IMR-90 (cell line): ENCODE measurements around the gene SPTBN5. TPM values are rescaled to one million over a fixed set of nuclear protein-coding genes. Genes with fewer than 3 reads are reported as not detected.

Experiments used
- ATAC-seq: fragments of 200-7000 bp; cut with Tn5 transposase; 2 replicates; pipeline ENCODE4 v1.9.1; 2020; ENCODE audit warnings: low read depth, mild to moderate bottlenecking, moderate library complexity
- BruUV-seq: library from RNA; stranded (reverse); fragments of 400-500 nt; replicated peaks from 2 replicates; lab custom pipeline; 2021; lab: Mats Ljungman, UMichigan
- CTCF ChIA-PET: fragments of 300-600 bp; formaldehyde crosslinking; extraction: SDS; loops from one replicate; lab custom pipeline; 2021; ENCODE audit warnings: antibody characterized with exemption; lab: Yijun Ruan, JAX
- POLR2A ChIA-PET: fragments of 300-600 bp; sonication (Branson Sonifier 250); formaldehyde crosslinking; loops from one replicate; lab custom pipeline; 2022; ENCODE audit warnings: antibody characterized with exemption; ENCODE audit not compliant: unreplicated experiment; lab: Charles Lee
- DNase-seq: peaks from one replicate; pipeline ENCODE4 v3.0.0; 2013
- H2AFZ ChIP-seq: replicated peaks from 2 replicates; pipeline ENCODE3; 2013; ENCODE audit warnings: low read length, mild to moderate bottlenecking; ENCODE audit not compliant: poor library complexity
- H2AK5ac ChIP-seq: 2 replicates; pipeline ENCODE4 v1.6.1; 2013; ENCODE audit warnings: low read depth, low read length, inconsistent platforms
- H2AK9ac ChIP-seq: replicated peaks from 2 replicates; pipeline ENCODE3; 2013; ENCODE audit warnings: mild to moderate bottlenecking, low read depth, low read length, moderate library complexity; ENCODE audit not compliant: poor library complexity
- H2BK120ac ChIP-seq: 2 replicates; pipeline ENCODE4 v1.6.1; 2013; ENCODE audit warnings: low read depth, low read length, inconsistent platforms
- H2BK15ac ChIP-seq: 3 replicates; pipeline ENCODE4 v1.6.1; 2013; ENCODE audit warnings: low read depth, low read length, inconsistent platforms
- H2BK20ac ChIP-seq: 2 replicates; pipeline ENCODE4 v1.6.1; 2013; ENCODE audit warnings: low read depth, mild to moderate bottlenecking, inconsistent platforms, low read length, moderate library complexity
- H2BK5ac ChIP-seq: 2 replicates; pipeline ENCODE4 v1.6.1; 2013; ENCODE audit warnings: mild to moderate bottlenecking, low read depth, low read length, inconsistent platforms; ENCODE audit not compliant: poor library complexity, severe bottlenecking
- H3K14ac ChIP-seq: replicated peaks from 2 replicates; pipeline ENCODE4 v1.6.1; 2013; ENCODE audit warnings: low read depth, low read length, inconsistent platforms
- H3K18ac ChIP-seq: 2 replicates; pipeline ENCODE4 v1.6.1; 2013; ENCODE audit warnings: low read depth, low read length, control low read depth
- H3K23ac ChIP-seq: 2 replicates; pipeline ENCODE4 v1.6.1; 2013; ENCODE audit warnings: low read depth, low read length, inconsistent platforms
- H3K27ac ChIP-seq: 2 replicates; pipeline ENCODE4 v1.5.1; 2013; ENCODE audit warnings: mild to moderate bottlenecking, control low read depth, low read length; ENCODE audit not compliant: insufficient read depth
- H3K27me3 ChIP-seq: 2 replicates; pipeline ENCODE4 v1.6.1; 2013; ENCODE audit warnings: low read length; ENCODE audit not compliant: control insufficient read depth, insufficient read depth
- H3K36me3 ChIP-seq: 2 replicates; pipeline ENCODE4 v1.6.1; 2013; ENCODE audit warnings: low read length, mixed read lengths; ENCODE audit not compliant: control insufficient read depth, insufficient read depth
- H3K4ac ChIP-seq: 2 replicates; pipeline ENCODE4 v1.6.1; 2013; ENCODE audit warnings: low read depth, low read length, inconsistent platforms
- H3K4me1 ChIP-seq: 2 replicates; pipeline ENCODE4 v1.6.1; 2013; ENCODE audit warnings: low read length, mixed read lengths; ENCODE audit not compliant: control insufficient read depth, insufficient read depth
- H3K4me2 ChIP-seq: 2 replicates; pipeline ENCODE4 v1.6.1; 2013; ENCODE audit warnings: low read depth, mild to moderate bottlenecking, control low read depth, low read length, moderate library complexity
- H3K4me3 ChIP-seq: 2 replicates; pipeline ENCODE4 v1.5.1; 2013; ENCODE audit warnings: low read depth, mild to moderate bottlenecking, control low read depth, low read length, moderate library complexity; ENCODE audit not compliant: insufficient read depth
- H3K56ac ChIP-seq: 2 replicates; pipeline ENCODE4 v1.6.1; 2013; ENCODE audit warnings: low read length, inconsistent platforms; ENCODE audit not compliant: insufficient read depth; ENCODE audit errors: extremely low read depth
- H3K79me1 ChIP-seq, 2 experiments: 2 replicates each; pipeline ENCODE4 v1.6.1; 2013; ENCODE audit warnings: low read length in 2 of 2, inconsistent platforms in 1 of 2, low read depth in 1 of 2
- H3K9ac ChIP-seq: 2 replicates; pipeline ENCODE4 v1.6.1; 2013; ENCODE audit warnings: low read depth, low read length, control low read depth
- H3K9me1 ChIP-seq: 2 replicates; pipeline ENCODE4 v1.6.1; 2013; ENCODE audit warnings: low read length, inconsistent platforms; ENCODE audit not compliant: insufficient read depth
- H3K9me3 ChIP-seq: 2 replicates; pipeline ENCODE4 v1.6.1; 2013; ENCODE audit warnings: low read length; ENCODE audit not compliant: control insufficient read depth, insufficient read depth
- H4K20me1 ChIP-seq: 2 replicates; pipeline ENCODE4 v1.6.1; 2013; ENCODE audit warnings: low read length, inconsistent platforms; ENCODE audit not compliant: insufficient read depth
- H4K5ac ChIP-seq: 2 replicates; pipeline ENCODE4 v1.6.1; 2013; ENCODE audit warnings: mild to moderate bottlenecking, low read depth, low read length, control low read depth
- H4K8ac ChIP-seq, 2 experiments: 2 replicates each; pipeline ENCODE4 v1.6.1; 2013; ENCODE audit warnings: low read depth in 2 of 2, low read length in 2 of 2, control low read depth in 1 of 2, inconsistent platforms in 1 of 2
- H4K91ac ChIP-seq: 2 replicates; pipeline ENCODE4 v1.6.1; 2013; ENCODE audit warnings: low read depth, low read length, inconsistent platforms; ENCODE audit not compliant: insufficient read depth
- BHLHE40 ChIP-seq: fragments of 150-350 bp; IDR thresholded peaks from 2 replicates; pipeline ENCODE4 v1.6.1; 2016; ENCODE audit warnings: mild to moderate bottlenecking, low read depth, low read length
- CHD1 ChIP-seq: IDR thresholded peaks from 2 replicates; pipeline ENCODE4 v1.6.1; 2012; ENCODE audit warnings: low read depth, low read length, improper control_type of control experiment
- ELK1 ChIP-seq: fragments of 150-350 bp; IDR thresholded peaks from 2 replicates; pipeline ENCODE4 v1.6.1; 2016; ENCODE audit warnings: low read depth, mild to moderate bottlenecking, low read length, moderate library complexity, borderline replicate concordance
- FOS ChIP-seq: fragments of 150-350 bp; IDR thresholded peaks from 2 replicates; pipeline ENCODE4 v1.6.1; 2016; ENCODE audit warnings: low read depth, low read length
- MAFK ChIP-seq: IDR thresholded peaks from 2 replicates; pipeline ENCODE4 v1.6.1; 2012; ENCODE audit warnings: low read depth, low read length, improper control_type of control experiment
- MAZ ChIP-seq: IDR thresholded peaks from 2 replicates; pipeline ENCODE4 v1.6.1; 2012; ENCODE audit warnings: low read depth, mild to moderate bottlenecking, low read length, improper control_type of control experiment, moderate library complexity, borderline replicate concordance
- MXI1 ChIP-seq: IDR thresholded peaks from 2 replicates; pipeline ENCODE4 v1.6.1; 2012; ENCODE audit warnings: low read depth, mild to moderate bottlenecking, low read length, moderate library complexity, borderline replicate concordance
- NFE2L2 ChIP-seq: fragments of 150-350 bp; IDR thresholded peaks from 2 replicates; pipeline ENCODE4 v1.6.1; 2016; ENCODE audit warnings: low read depth, mild to moderate bottlenecking, low read length
- POLR2A ChIP-seq: IDR thresholded peaks from 2 replicates; pipeline ENCODE4 v1.6.1; 2012; ENCODE audit warnings: mild to moderate bottlenecking, low read depth, low read length
- RAD21 ChIP-seq: IDR thresholded peaks from 2 replicates; pipeline ENCODE4 v1.6.1; 2012; ENCODE audit warnings: low read length, improper control_type of control experiment
- RCOR1 ChIP-seq: IDR thresholded peaks from 2 replicates; pipeline ENCODE4 v1.6.1; 2012; ENCODE audit warnings: mild to moderate bottlenecking, low read length, improper control_type of control experiment; ENCODE audit not compliant: insufficient replicate concordance
- RFX5 ChIP-seq: IDR thresholded peaks from 2 replicates; pipeline ENCODE4 v1.8.0; 2012; ENCODE audit warnings: low read depth, mild to moderate bottlenecking, low read length, moderate library complexity
- SMC3 ChIP-seq: fragments of 150-350 bp; IDR thresholded peaks from 2 replicates; pipeline ENCODE4 v1.6.1; 2016; ENCODE audit warnings: low read depth, mild to moderate bottlenecking, antibody characterized with exemption, low read length, moderate library complexity
- WGBS, 2 experiments: methylation state at CpG; one replicate each; pipeline versions ENCODE4 v1.1.5 to v1.1.7; 2013; ENCODE audit warnings: missing lambda C conversion rate in 2 of 2; ENCODE audit not compliant: insufficient read length in 1 of 2; ENCODE audit errors: extremely low coverage in 2 of 2; 5-methylcytosine and 5-hydroxymethylcytosine counted together
- dilution Hi-C: fragments of 300-500 bp; cut with HindIII; formaldehyde crosslinking; loops from one replicate; pipeline ENCODE4 v1.14.3; 2018; ENCODE audit warnings: low sequenced_read_pairs; ENCODE audit not compliant: unreplicated experiment
- in situ Hi-C: fragments of 300-500 bp; cut with MboI; formaldehyde crosslinking; loops from 3 replicates; pipeline ENCODE4 v1.14.3; 2019; ENCODE audit warnings: low sequenced_read_pairs, inconsistent platforms, mixed read lengths
- intact Hi-C: fragments of 100-400 bp; cut with micrococcal nuclease; formaldehyde crosslinking; loops from 2 replicates; pipeline ENCODE4 v1.10.0; 2022
- polyA plus RNA-seq, 3 experiments: library from polyadenylated mRNA; depleted of rRNA; stranded (reverse); fragments of >200 nt; gene quantifications; 2 replicates each; pipeline ENCODE4 v1.2.3, GENCODE V29; 2012; ENCODE audit warnings: low replicate concordance in 1 of 3
- total RNA-seq: library from RNA; depleted of rRNA; stranded (reverse); fragments of >200 nt; gene quantifications from 2 replicates; pipeline ENCODE4 v1.2.3, GENCODE V29; 2012

Gene SPTBN5
- total and polyA plus RNA-seq, 2 of the 4 experiments (the other 2 are of a cell fraction) = under 0.01 to 0.38 TPM

DNA sequence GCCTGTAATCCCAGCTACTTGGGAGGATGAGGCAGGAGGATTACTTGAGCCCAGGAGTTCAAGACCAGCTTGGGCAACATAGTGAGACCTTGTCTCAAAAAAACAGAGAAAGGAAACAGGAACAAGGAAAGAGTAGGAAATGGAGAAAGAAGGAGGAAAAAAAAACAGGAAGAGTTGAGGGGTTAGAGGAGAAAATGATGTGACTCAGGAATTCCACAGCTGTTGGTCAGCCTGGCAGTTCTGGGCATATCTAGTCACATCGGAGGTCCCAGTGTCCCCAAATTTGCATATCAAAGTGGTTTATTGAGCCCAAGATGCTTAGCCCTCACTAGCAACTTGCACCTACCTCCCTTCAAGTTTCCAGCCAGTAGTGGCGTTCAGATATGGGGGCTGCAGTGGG, 84.7 kb downstream of the SPTBN5 start:
- CTCF ChIA-PET = interaction anchor here (1.0 to 4.5 kb wide), 2 partner anchors 32 to 36 kb away, joined by 3 to 54 read pairs; partner anchors contain the start of gene MAPKBP1
- peak overlapping the region; percentile 80 for H2AK9ac ChIP-seq
- peaks cover 22 to 58% of the 10 kb centered on the region in 2 experiments for H3K79me1 ChIP-seq
- H3K4me1 ChIP-seq = peaks cover 3% of the 10 kb centered on the region
- H2AK5ac ChIP-seq = no peak overlapping the region
- peak overlapping the region; percentile 35; the same call in 1 of the 2 replicates for H2BK120ac ChIP-seq
- no peak overlapping the region; the same call in 1 of the 2 replicates for H4K91ac ChIP-seq
- H3K27ac ChIP-seq = no peak overlapping the region
- H2AFZ ChIP-seq = no peak overlapping the region
- no peak overlapping the region for H3K4me3 ChIP-seq
- H2BK5ac ChIP-seq = no peak overlapping the region
- no peak overlapping the region for H4K5ac ChIP-seq
- H3K9ac ChIP-seq = no peak overlapping the region
- ATAC-seq = no peak
- H3K18ac ChIP-seq = no peak overlapping the region
- H2BK15ac ChIP-seq = no peak overlapping the region
- TF ChIP-seq MAFK (no peak), BHLHE40 (no peak), POLR2A (no peak), RAD21 (no peak), MXI1 (no peak), NFE2L2 (no peak), MAZ (no peak), CHD1 (no peak), RFX5 (no peak), FOS (no peak), RCOR1 (no peak), ELK1 (no peak), SMC3 (no peak)
- no TSS peak for BruUV-seq
- H4K8ac ChIP-seq = no peak overlapping the region
- dilution Hi-C loops = no loop called here
- no peaks in the 10 kb centered on the region for H3K9me3 ChIP-seq
- H3K23ac ChIP-seq = peak overlapping the region; percentile 59; the same call in 1 of the 2 replicates
- intact Hi-C loops = no loop called here
- no peak overlapping the region for H2BK20ac ChIP-seq
- DNase-seq = peak; percentile 12
- in situ Hi-C loops = no loop called here
- no peaks in the 10 kb centered on the region for H3K27me3 ChIP-seq
- H3K14ac ChIP-seq = peak overlapping the region; percentile 41; the same call in 1 of the 2 replicates
- peaks cover 13% of the 10 kb centered on the region; the same call in 1 of the 2 replicates for H4K20me1 ChIP-seq
- H3K9me1 ChIP-seq = peaks cover 21% of the 10 kb centered on the region; the same call in 1 of the 2 replicates
- peak overlapping the region; percentile 50; the same call in 1 of the 2 replicates for H3K4ac ChIP-seq
- POLR2A ChIA-PET = no interaction called here
- no peak overlapping the region for H3K56ac ChIP-seq
- no CpG with 5 or more reads among the region's 2 CpGs for WGBS, 2 experiments
- no peak overlapping the region for H3K4me2 ChIP-seq
- peaks cover 12% of the 10 kb centered on the region; the same call in 1 of the 2 replicates for H3K36me3 ChIP-seq
